HEK293 (cell line): Measurements from ENCODE around the gene EFNA2.
A peak's percentile ranks its signal among the peaks of the same experiment; 100 is the strongest.

Experiments
- CTCF ChIA-PET: fragments of 350-600 bp; formaldehyde crosslinking; extraction: SDS; loops from one replicate; lab custom pipeline; 2021; ENCODE audit warnings: antibody characterized with exemption; lab: Yijun Ruan, JAX
- POLR2A ChIA-PET: fragments of 300-600 bp; formaldehyde crosslinking; extraction: SDS; loops from one replicate; lab custom pipeline; 2020; ENCODE audit warnings: antibody characterized with exemption, inconsistent platforms; lab: Yijun Ruan, JAX
- H3K27ac ChIP-seq: fragments of 200-500 bp; sonication (Bioruptor generic); 2 replicates; pipeline ENCODE4 v1.5.1; 2014; ENCODE audit warnings: low read depth, low read length, control low read depth, inconsistent platforms; ENCODE audit errors: extremely low read depth
- H3K36me3 ChIP-seq, 2 experiments: fragments of 200-500 bp in 1 of 2; sonication (Bioruptor generic) in 1 of 2; 1 replicate in 1 of 2; 2 replicates in 1 of 2; pipeline ENCODE4 v1.5.1; 2014 to 2017; ENCODE audit warnings: inconsistent platforms in 2 of 2, low read length in 2 of 2; ENCODE audit not compliant: control insufficient read depth in 2 of 2, insufficient read depth in 1 of 2
- H3K4me1 ChIP-seq: fragments of 200-500 bp; sonication (Bioruptor generic); 2 replicates; pipeline ENCODE4 v1.5.1; 2014; ENCODE audit warnings: mild to moderate bottlenecking, low read length, inconsistent platforms; ENCODE audit not compliant: control insufficient read depth, insufficient read depth
- H3K4me3 ChIP-seq: 2 replicates; pipeline ENCODE4 v1.5.1; 2011; ENCODE audit warnings: low read depth, mild to moderate bottlenecking, control low read depth, low read length, moderate library complexity
- H3K9me3 ChIP-seq: fragments of 200-500 bp; sonication (Bioruptor generic); 2 replicates; pipeline ENCODE4 v1.5.1; 2014; ENCODE audit warnings: low read depth, low read length, inconsistent platforms; ENCODE audit not compliant: control insufficient read depth, insufficient read depth
- BCL11A ChIP-seq: fragments of 450-650 bp; formaldehyde crosslinking; IDR thresholded peaks from 2 replicates; pipeline ENCODE4 v1.5.1; 2016; ENCODE audit warnings: low read depth, missing biosample characterization, missing genetic modification characterization
- BCL11B ChIP-seq: fragments of 450-650 bp; formaldehyde crosslinking; IDR thresholded peaks from 2 replicates; pipeline ENCODE4 v1.5.1; 2016; ENCODE audit warnings: low read depth, missing biosample characterization, missing genetic modification characterization
- GLIS1 ChIP-seq: fragments of 450-650 bp; formaldehyde crosslinking; IDR thresholded peaks from 2 replicates; pipeline ENCODE4 v1.5.1; 2016; ENCODE audit warnings: missing biosample characterization, missing genetic modification characterization
- GLIS2 ChIP-seq: fragments of 450-650 bp; formaldehyde crosslinking; IDR thresholded peaks from 2 replicates; pipeline ENCODE4 v1.5.1; 2016; ENCODE audit warnings: missing biosample characterization, missing genetic modification characterization
- KLF7 ChIP-seq: fragments of 450-650 bp; formaldehyde crosslinking; IDR thresholded peaks from 2 replicates; pipeline ENCODE4 v1.5.1; 2016; ENCODE audit warnings: missing biosample characterization, missing genetic modification characterization, borderline replicate concordance
- MYNN ChIP-seq: fragments of 450-650 bp; formaldehyde crosslinking; IDR thresholded peaks from 2 replicates; pipeline ENCODE4 v1.5.1; 2016; ENCODE audit warnings: missing biosample characterization, missing genetic modification characterization, borderline replicate concordance
- PRDM10 ChIP-seq: fragments of 450-650 bp; formaldehyde crosslinking; IDR thresholded peaks from 2 replicates; pipeline ENCODE4 v1.5.1; 2016; ENCODE audit warnings: missing biosample characterization, missing genetic modification characterization
- SP2 ChIP-seq: fragments of 450-650 bp; formaldehyde crosslinking; IDR thresholded peaks from 2 replicates; pipeline ENCODE4 v1.5.1; 2016; ENCODE audit warnings: missing biosample characterization, missing genetic modification characterization
- SP7 ChIP-seq: fragments of 450-650 bp; formaldehyde crosslinking; IDR thresholded peaks from 2 replicates; pipeline ENCODE4 v1.5.1; 2016; ENCODE audit warnings: missing biosample characterization, missing genetic modification characterization
- WT1 ChIP-seq: fragments of 450-650 bp; formaldehyde crosslinking; IDR thresholded peaks from 2 replicates; pipeline ENCODE4 v1.5.1; 2016; ENCODE audit warnings: missing biosample characterization, missing genetic modification characterization
- ZBTB48 ChIP-seq: fragments of 450-650 bp; formaldehyde crosslinking; IDR thresholded peaks from 2 replicates; pipeline ENCODE4 v1.5.1; 2016; ENCODE audit warnings: missing biosample characterization, missing genetic modification characterization
- ZBTB7A ChIP-seq: fragments of 450-650 bp; formaldehyde crosslinking; IDR thresholded peaks from 2 replicates; pipeline ENCODE4 v1.5.1; 2016; ENCODE audit warnings: low read depth, missing biosample characterization, missing genetic modification characterization
- ZBTB8A ChIP-seq: fragments of 450-650 bp; formaldehyde crosslinking; IDR thresholded peaks from 2 replicates; pipeline ENCODE4 v1.5.1; 2016; ENCODE audit warnings: missing biosample characterization, missing genetic modification characterization
- ZEB2 ChIP-seq: fragments of 450-650 bp; formaldehyde crosslinking; IDR thresholded peaks from 2 replicates; pipeline ENCODE4 v1.5.1; 2016; ENCODE audit warnings: missing biosample characterization, missing genetic modification characterization
- ZFHX2 ChIP-seq: fragments of 450-650 bp; formaldehyde crosslinking; conservative IDR thresholded peaks from 2 replicates; pipeline ENCODE4 v1.5.1; 2016; ENCODE audit warnings: missing biosample characterization, missing genetic modification characterization
- ZIC2 ChIP-seq: fragments of 450-650 bp; formaldehyde crosslinking; IDR thresholded peaks from 2 replicates; pipeline ENCODE4 v1.5.1; 2016; ENCODE audit warnings: missing biosample characterization, missing genetic modification characterization
- ZNF146 ChIP-seq: fragments of 450-650 bp; formaldehyde crosslinking; IDR thresholded peaks from 2 replicates; pipeline ENCODE4 v1.5.1; 2016; ENCODE audit warnings: missing biosample characterization, missing genetic modification characterization
- ZNF2 ChIP-seq: fragments of 450-650 bp; formaldehyde crosslinking; IDR thresholded peaks from 2 replicates; pipeline ENCODE4 v1.5.1; 2016; ENCODE audit warnings: missing biosample characterization, missing genetic modification characterization
- ZNF585B ChIP-seq: fragments of 450-650 bp; formaldehyde crosslinking; IDR thresholded peaks from 2 replicates; pipeline ENCODE4 v1.5.1; 2016; ENCODE audit warnings: missing biosample characterization, missing genetic modification characterization
- ZNF639 ChIP-seq: fragments of 450-650 bp; formaldehyde crosslinking; IDR thresholded peaks from 2 replicates; pipeline ENCODE4 v1.5.1; 2016; ENCODE audit warnings: missing biosample characterization, missing genetic modification characterization
- ZNF660 ChIP-seq: fragments of 450-650 bp; IDR thresholded peaks from 2 replicates; pipeline ENCODE4 v1.5.1; 2018; ENCODE audit warnings: missing biosample characterization, mild to moderate bottlenecking, missing genetic modification characterization
- ZNF664 ChIP-seq: fragments of 450-650 bp; formaldehyde crosslinking; IDR thresholded peaks from 2 replicates; pipeline ENCODE4 v1.5.1; 2016; ENCODE audit warnings: missing biosample characterization, missing genetic modification characterization
- ZNF830 ChIP-seq: fragments of 450-650 bp; IDR thresholded peaks from 2 replicates; pipeline ENCODE4 v1.5.0; 2018; ENCODE audit warnings: missing biosample characterization, missing genetic modification characterization, low read depth, mild to moderate bottlenecking, moderate library complexity
- ZSCAN30 ChIP-seq: fragments of 450-650 bp; IDR thresholded peaks from 2 replicates; pipeline ENCODE4 v1.5.1; 2018; ENCODE audit warnings: missing biosample characterization, mild to moderate bottlenecking, missing genetic modification characterization, moderate library complexity
- TF ChIP-seq, protein P1 (sequence below): fragments of 450-650 bp; formaldehyde crosslinking; conservative IDR thresholded peaks from 2 replicates; pipeline ENCODE4 v1.5.1; 2016; ENCODE audit warnings: low read depth, missing biosample characterization, missing genetic modification characterization
- TF ChIP-seq, protein P2 (sequence below): fragments of 450-650 bp; formaldehyde crosslinking; IDR thresholded peaks from 2 replicates; pipeline ENCODE4 v1.5.1; 2016; ENCODE audit warnings: missing biosample characterization, missing genetic modification characterization

EFNA2 gene

GRCh38 chr19:1259876-1260748, 25.6 kb upstream of the EFNA2 start:
- Histone ChIP-seq H3K9me3 (no peaks in the 10 kb centered on the region), H3K27ac (peak overlapping the region; percentile 63), H3K4me3 (peak overlapping the region; percentile 26), H3K36me3 (peaks cover 21 to 30% of the 10 kb centered on the region in 2 experiments), H3K4me1 (peaks cover 23% of the 10 kb centered on the region)
- CTCF ChIA-PET, result interaction anchor here (11.3 kb wide), 1 partner anchor 15 kb away, joined by 299 read pairs; no protein-coding TSS in a partner anchor
- POLR2A ChIA-PET, result interaction anchor here (0.6 to 10.8 kb wide), 7 partner anchors 6 to 400 kb away, joined by 3 to 407 read pairs (median 4); partner anchors contain the start of genes ATP5F1D, CIRBP and FAM174C
- peak; percentile 28 for TF ChIP-seq ZEB2 (tag by site-specific recombination)
- no peak for TF ChIP-seq ZNF664 (tag by site-specific recombination)
- peak; percentile 82; the same call in 1 of the 2 replicates for TF ChIP-seq BCL11A (tag by site-specific recombination)
- peak; percentile 85; the same call in 1 of the 2 replicates for TF ChIP-seq ZBTB7A (tag by site-specific recombination)
- TF ChIP-seq, protein P1, sequence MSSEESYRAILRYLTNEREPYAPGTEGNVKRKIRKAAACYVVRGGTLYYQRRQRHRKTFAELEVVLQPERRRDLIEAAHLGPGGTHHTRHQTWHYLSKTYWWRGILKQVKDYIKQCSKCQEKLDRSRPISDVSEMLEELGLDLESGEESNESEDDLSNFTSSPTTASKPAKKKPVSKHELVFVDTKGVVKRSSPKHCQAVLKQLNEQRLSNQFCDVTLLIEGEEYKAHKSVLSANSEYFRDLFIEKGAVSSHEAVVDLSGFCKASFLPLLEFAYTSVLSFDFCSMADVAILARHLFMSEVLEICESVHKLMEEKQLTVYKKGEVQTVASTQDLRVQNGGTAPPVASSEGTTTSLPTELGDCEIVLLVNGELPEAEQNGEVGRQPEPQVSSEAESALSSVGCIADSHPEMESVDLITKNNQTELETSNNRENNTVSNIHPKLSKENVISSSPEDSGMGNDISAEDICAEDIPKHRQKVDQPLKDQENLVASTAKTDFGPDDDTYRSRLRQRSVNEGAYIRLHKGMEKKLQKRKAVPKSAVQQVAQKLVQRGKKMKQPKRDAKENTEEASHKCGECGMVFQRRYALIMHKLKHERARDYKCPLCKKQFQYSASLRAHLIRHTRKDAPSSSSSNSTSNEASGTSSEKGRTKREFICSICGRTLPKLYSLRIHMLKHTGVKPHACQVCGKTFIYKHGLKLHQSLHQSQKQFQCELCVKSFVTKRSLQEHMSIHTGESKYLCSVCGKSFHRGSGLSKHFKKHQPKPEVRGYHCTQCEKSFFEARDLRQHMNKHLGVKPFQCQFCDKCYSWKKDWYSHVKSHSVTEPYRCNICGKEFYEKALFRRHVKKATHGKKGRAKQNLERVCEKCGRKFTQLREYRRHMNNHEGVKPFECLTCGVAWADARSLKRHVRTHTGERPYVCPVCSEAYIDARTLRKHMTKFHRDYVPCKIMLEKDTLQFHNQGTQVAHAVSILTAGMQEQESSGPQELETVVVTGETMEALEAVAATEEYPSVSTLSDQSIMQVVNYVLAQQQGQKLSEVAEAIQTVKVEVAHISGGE (tag by site-specific recombination), result peak; percentile 34; the same call in 1 of the 2 replicates
- no peak for TF ChIP-seq MYNN (tag by site-specific recombination)
- TF ChIP-seq ZNF2 (tag by site-specific recombination), result 0 out of 2 replicates have a peak, but pooled peaks have one; percentile 36
- peak; percentile 88 for TF ChIP-seq BCL11B
- TF ChIP-seq SP7 (tag by site-specific recombination), result no peak
- 0 out of 2 replicates have a peak, but pooled peaks have one; percentile 17 for TF ChIP-seq ZNF660
- peak; percentile 39; the same call in 1 of the 2 replicates for TF ChIP-seq ZBTB48
- TF ChIP-seq, protein P2, sequence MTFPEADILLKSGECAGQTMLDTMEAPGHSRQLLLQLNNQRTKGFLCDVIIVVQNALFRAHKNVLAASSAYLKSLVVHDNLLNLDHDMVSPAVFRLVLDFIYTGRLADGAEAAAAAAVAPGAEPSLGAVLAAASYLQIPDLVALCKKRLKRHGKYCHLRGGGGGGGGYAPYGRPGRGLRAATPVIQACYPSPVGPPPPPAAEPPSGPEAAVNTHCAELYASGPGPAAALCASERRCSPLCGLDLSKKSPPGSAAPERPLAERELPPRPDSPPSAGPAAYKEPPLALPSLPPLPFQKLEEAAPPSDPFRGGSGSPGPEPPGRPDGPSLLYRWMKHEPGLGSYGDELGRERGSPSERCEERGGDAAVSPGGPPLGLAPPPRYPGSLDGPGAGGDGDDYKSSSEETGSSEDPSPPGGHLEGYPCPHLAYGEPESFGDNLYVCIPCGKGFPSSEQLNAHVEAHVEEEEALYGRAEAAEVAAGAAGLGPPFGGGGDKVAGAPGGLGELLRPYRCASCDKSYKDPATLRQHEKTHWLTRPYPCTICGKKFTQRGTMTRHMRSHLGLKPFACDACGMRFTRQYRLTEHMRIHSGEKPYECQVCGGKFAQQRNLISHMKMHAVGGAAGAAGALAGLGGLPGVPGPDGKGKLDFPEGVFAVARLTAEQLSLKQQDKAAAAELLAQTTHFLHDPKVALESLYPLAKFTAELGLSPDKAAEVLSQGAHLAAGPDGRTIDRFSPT (tag by site-specific recombination), result peak; percentile 68; the same call in 1 of the 2 replicates
- peak; percentile 68; the same call in 1 of the 2 replicates for TF ChIP-seq ZNF639 (tag by site-specific recombination)
- peak; percentile 96; the same call in 1 of the 2 replicates for TF ChIP-seq PRDM10
- TF ChIP-seq ZNF146 (tag by site-specific recombination), result peak; percentile 70; the same call in 1 of the 2 replicates
- peak; percentile 29 for TF ChIP-seq SP2
- 0 out of 2 replicates have a peak, but pooled peaks have one; percentile 45 for TF ChIP-seq ZIC2
- peak; percentile 93 for TF ChIP-seq GLIS2 (tag by site-specific recombination)
- TF ChIP-seq ZBTB8A (tag by site-specific recombination), result peak; percentile 75
- TF ChIP-seq ZNF830 (tag by site-specific recombination), result no peak
- peak; percentile 46 for TF ChIP-seq GLIS1 (tag by site-specific recombination)
- TF ChIP-seq ZSCAN30 (tag by site-specific recombination), result 0 out of 2 replicates have a peak, but pooled peaks have one; percentile 43
- peak; percentile 93 for TF ChIP-seq ZFHX2 (tag by site-specific recombination)
- TF ChIP-seq KLF7 (tag by site-specific recombination), result peak; percentile 55; the same call in 1 of the 2 replicates
- TF ChIP-seq ZNF585B (tag by site-specific recombination), result no peak
- 0 out of 2 replicates have a peak, but pooled peaks have one; percentile 33 for TF ChIP-seq WT1 (tag by site-specific recombination)
